HG03066 (cell line): ENCODE results near the gene BANP.
"Not testable (repeated sequence)": the region's sequence is repeated elsewhere in the genome, so short reads cannot be mapped to it uniquely, and the experiment has no call there.

Source experiments
- ATAC-seq: cut with Tn5 transposase; IDR thresholded peaks from one replicate; pipeline ENCODE4 v1.9.1; 2021; ENCODE audit warnings: low read depth; ENCODE audit not compliant: unreplicated experiment

Gene BANP

DNA sequence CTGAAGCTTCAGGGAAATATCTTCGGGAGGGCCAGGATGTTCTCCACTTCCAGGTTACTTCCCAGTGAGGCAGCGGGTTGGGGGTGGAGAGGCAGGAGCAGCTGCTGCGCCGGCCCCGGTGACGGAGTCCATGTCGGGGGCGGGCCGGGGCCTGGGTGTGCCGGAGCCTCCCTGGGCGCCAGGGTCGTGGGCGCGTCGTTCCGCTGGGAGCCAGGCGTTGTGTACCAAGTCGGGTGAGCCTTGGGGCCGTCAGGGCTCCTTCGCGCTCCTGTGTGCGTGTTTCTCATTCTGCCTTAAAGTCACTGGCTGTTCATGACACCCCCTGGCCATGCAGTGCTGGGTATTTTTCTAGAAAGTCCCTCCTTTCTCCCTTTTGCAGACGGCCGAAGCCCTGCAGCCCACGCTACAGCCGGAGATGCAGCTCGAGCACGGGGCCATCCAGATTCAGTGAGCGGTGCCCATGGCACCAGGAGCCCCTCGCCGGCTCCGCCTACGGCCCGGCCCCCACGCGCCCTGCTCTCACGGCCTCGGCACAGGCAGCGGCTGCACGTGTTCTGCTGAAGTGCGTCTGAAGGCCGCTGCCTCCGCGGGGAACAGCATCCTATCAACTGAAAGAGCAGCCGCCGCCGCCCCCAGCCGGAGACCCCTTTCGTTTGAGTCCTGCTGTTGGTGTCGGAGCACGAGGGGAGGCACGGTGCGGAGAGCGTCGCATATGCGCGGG, 125.1 kb downstream of the BANP start:
- ATAC-seq: no peak

- not testable (repeated sequence) for ATAC-seq
Measured at GRCh38 chr16:88076932-88077320, 125.7 kb downstream of the BANP start.

DNA sequence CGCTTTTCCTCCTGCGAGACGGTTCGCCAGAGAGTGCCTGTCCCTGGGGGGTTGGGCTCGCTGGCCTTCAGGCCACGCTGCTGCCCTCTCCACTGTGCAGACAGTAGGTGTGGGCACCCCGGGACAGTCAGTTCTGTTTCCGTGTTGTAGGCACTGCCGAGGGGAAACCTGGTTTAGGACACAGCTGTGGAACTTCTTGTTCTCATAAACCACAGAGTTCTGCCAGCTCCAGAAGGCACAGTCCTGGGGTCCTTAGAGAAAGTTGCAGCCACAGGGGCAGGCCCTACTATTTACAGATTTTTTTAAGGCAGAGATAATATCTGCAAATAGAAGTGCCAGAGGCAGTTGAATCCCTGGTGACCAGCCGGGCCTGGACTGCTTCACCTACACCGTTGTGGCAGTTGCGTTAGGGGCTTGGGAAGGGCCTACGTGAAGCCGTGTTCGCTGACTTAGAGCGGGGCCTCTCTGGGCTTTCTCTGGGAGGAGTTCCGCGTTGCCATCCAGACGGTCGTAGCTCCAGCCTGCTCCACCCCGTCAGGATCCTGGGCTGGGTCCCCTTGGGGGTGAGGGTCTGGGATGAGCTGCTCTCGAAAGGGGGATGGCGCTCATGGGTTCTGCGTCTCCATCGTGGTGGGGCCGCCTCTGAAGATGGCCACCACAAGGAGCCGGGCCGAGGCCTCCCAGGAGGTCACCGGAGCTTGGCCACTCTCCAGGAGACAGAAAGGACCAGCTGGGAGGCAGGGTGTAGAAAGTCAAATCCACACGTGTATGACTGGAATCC, 126.3 kb downstream of the BANP start:
- ATAC-seq: no peak

DNA sequence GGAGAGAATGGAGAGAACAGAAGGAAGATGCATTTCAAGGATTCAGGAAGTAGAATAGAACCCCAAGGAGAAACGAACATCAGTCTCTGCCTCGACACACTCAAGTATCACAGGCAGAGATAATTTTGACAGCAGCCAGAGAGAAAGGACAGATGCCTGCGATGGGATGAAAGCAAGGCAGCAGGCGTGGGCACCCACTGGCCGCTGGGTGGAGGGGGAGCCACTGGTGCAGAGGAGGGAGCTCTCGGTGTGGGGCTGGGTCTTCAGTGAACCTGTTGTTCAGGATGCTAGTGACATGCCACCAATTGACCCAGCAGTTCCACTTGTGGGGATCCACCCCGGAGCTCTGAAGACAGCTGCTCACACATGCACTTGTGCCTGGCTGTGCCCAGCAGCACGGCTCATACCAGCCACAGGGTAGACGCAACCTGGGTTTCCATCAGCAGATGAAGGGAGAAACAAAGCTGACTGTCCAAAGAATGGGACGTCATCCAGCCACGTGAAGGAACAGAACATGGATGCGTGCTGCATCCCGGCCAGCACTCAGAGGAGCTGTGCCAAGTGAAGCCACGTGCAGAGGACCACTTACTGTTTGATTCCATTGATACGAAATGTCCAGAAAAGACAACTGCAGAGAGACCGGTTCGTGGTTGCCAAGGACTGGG, 127.0 kb downstream of the BANP start:
- no peak for ATAC-seq

GRCh38 chr16:88083582-88083981, 132.3 kb downstream of the BANP start:
- ATAC-seq: no peak

GRCh38 chr16:88084881-88085280, 133.6 kb downstream of the BANP start:
- ATAC-seq: no peak

- no peak for ATAC-seq
Measured at GRCh38 chr16:88086571-88087516, 135.6 kb downstream of the BANP start.

DNA sequence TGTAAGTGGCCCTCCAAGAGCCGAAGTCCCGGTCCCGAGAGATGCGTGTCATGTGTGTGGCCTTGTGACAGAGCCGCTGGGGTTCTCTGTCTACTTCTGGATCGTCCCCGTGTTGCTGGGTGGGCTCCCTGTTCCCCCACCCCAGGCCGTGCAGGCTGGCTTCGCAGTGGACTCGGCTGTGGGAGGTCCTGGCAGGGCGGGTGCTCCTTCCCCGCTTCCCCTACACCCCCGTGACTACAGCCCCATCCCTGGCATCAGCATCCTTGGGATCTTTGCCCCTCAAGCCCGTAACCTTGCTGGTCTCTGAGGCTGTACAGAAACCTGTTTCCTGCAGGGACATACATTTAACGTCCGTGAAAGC, 136.3 kb downstream of the BANP start:
- ATAC-seq: no peak

DNA sequence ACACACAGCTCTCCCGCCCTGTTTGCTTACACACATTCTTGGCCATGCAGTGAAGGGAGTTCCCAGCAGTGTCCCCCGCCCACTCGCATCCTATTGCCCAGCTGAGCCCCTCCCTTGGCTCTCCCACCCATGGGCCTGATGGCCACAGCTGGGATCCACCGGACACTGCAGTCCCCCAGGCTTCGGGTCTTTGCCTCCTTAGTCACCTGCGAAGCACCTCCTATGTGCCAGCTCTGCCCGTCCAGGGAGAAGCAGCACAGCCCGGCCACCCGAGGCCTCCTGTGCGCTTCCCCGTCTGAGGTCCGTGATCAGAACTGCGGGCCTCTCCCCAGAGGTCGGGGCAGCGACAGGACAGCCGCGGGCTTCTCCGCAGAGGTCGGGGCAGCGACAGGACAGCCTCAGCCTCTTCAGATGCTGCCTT, 136.9 kb downstream of the BANP start:
- no peak for ATAC-seq

GRCh38 chr16:88088611-88089010, 137.4 kb downstream of the BANP start:
- ATAC-seq: not testable (repeated sequence)

DNA sequence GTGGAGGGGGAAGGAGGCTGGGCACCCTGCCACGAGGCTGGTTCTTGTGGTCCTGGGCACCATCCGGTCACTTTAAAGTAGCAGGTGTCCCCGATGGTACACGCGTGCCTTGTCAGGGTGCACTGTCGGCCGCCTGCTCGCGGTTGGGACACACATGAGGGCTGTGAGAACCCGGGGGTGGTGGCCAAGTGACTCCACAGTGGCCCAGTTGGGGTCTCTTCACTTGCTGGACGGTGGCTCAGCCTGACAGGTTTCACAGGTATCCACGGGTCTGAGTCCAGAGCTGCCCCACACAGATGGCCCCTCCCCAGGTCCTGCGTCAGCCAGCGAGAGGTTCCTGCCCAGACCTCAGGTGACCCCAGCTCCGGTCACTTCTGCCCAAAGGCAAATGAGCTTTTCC, 137.8 kb downstream of the BANP start:
- not testable (repeated sequence) for ATAC-seq

DNA sequence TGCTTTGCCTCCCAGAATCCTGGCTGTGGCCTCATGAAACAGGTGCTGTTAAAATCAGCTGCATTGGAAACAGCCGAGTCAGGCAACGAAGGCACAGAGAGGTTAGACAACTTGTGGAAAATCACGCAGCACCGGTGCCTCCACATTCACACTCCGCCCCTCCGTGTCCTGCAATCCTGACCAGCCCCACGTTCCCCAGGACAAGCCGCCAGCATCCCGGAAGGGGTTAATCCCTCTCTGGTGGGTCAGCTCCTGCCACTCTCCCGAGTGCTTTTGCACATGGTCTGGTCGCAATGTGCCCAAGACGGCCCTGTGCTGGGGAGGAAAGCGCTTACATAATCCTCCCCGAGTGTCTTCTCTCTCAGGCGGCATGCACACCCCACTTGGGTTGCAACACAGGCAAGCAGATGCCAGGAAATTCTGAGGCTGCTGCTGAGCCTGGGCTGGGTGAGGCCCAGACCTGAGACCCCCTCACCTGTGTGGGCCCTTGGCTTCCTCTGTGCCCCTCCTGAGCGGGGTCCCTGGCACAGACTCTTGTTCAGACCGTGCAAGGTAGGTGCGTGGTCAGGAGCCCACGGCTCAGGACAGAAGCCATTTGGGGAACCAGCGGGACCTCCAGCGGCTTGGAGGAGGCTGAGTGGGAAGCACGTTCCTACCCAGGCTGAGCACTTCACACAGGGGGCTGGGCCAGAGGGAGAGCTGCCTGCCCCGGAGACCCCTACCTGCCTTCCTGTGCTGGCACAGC, 138.6 kb downstream of the BANP start:
- ATAC-seq: not testable (repeated sequence)

- not testable (repeated sequence) for ATAC-seq
Measured at GRCh38 chr16:88090377-88091175, 139.3 kb downstream of the BANP start.

DNA sequence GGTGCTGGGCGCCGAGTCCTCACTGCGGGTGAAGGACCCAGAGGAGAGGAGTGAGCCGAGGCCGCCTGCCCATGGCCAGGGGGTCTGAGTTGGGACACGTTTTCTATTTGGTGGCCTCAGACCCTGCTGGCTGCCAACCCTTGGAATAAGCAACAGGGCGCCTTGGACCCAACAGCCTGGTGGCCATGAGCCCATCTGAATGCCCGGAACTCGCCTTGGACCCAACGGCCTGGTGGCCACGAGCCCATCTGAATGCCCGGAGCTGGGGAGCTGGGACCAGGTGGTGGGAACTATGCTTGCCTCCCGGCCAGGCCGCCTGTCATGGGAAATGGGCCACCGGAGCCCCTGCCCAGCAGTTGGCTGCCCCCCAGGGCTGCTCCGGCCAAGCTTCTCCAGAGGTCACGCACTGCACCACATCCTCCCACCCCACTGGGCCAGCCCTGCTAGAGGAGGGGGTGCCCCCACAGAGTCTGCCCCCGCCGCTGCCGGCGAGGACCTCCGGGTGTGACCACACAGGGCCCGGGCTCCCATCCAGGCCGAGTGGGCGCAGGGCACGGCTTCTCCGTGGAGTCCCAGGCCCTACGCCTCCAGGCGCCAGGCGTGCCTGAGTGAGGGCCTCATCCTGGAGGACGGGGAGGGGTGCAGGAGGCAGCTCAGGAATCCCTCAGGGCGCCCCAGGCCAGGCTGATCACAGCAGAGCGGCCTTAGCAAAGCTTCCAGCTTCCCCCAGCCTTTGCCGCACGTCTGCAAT, 140.2 kb downstream of the BANP start:
- not testable (repeated sequence) for ATAC-seq

DNA sequence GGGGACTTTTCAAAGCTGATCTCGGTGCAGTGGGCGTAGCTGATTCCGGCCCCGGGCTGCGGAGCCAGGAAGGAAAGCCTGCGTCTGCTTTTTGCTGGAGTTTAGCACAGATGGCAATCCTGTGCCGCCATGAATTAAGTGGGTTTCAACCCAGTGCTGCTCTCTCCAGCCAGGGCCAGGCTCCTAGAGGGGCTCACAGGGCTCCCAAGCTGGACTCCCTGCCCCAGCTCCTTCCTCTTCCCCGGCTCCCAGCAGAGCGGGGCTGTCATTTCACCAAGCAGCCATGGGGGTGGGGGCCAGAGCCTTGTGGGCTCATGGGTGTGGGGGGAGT, 140.7 kb downstream of the BANP start:
- ATAC-seq: not testable (repeated sequence)

GRCh38 chr16:88092791-88093555, 141.7 kb downstream of the BANP start:
- not testable (repeated sequence) for ATAC-seq

DNA sequence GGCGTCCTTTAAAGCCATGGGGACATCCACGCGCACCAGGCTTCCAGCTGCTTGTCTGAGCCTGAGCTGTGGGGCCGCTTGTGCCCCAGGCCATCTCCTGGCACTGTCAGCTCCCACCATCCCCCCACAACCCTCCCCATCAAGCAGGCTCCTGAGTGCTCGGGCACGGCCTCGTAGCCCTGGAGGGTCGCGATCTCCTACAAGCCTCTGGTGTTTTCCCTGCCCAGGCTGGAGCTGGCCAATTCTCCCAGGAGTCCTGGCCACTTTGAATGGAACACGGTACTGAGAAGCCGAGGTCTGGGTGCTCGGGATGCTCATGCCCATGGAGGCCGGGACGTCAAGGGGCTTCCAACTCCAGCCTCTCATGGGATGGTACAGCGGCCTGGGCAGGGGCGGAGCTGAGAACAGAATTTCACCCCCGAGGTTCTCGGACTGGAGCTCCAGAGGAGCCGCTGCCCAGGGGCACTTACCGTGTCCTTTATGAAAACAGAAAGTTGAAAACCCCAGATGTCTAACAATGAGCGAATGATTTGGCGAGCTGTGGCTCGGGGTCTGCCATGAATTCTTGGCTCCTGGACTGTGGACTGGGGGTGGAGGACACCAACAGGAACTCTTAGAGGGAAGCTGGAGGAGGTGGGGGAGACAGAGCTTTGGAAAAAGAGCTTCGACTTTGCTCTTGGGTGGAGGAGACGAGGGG, 142.5 kb downstream of the BANP start:
- not testable (repeated sequence) for ATAC-seq
